BE2C (cell line): ENCODE results near the gene ETS2.

Source experiments
- DNase-seq: peaks from one replicate; pipeline ENCODE4 v3.0.0-alpha.2; 2020
- H3K27me3 ChIP-seq: fragments of 250-450 bp; sonication (Bioruptor Pico); 2 replicates; pipeline ENCODE4 v1.5.1; 2020; ENCODE audit warnings: mild to moderate bottlenecking
- H3K36me3 ChIP-seq: fragments of 250-450 bp; sonication (Bioruptor Pico); 2 replicates; pipeline ENCODE4 v1.5.1; 2020; ENCODE audit warnings: mild to moderate bottlenecking
- H3K4me1 ChIP-seq: fragments of 250-450 bp; sonication (Bioruptor Pico); 2 replicates; pipeline ENCODE4 v1.5.1; 2020
- H3K4me3 ChIP-seq: 2 replicates; pipeline ENCODE4 v1.5.1; 2011; ENCODE audit warnings: low read depth, low read length
- H3K9me3 ChIP-seq: fragments of 250-450 bp; sonication (Bioruptor Pico); 2 replicates; pipeline ENCODE4 v1.5.1; 2020
- CTCF ChIP-seq: IDR thresholded peaks from 2 replicates; pipeline ENCODE4 v1.5.1; 2012; ENCODE audit warnings: mild to moderate bottlenecking, low read depth, low read length

The ETS2 gene

GRCh38 chr21:38774586-38775285 is 31.0 kb upstream of the ETS2 start:
- no peak for TF ChIP-seq CTCF
- Histone ChIP-seq H3K27me3 (no peaks in the 10 kb centered on the region), H3K36me3 (no peaks in the 10 kb centered on the region), H3K4me1 (no peaks in the 10 kb centered on the region), H3K4me3 (no peak overlapping the region), H3K9me3 (no peaks in the 10 kb centered on the region)
- no peak for DNase-seq

- Histone ChIP-seq H3K4me1 (no peaks in the 10 kb centered on the region), H3K9me3 (no peaks in the 10 kb centered on the region), H3K27me3 (no peaks in the 10 kb centered on the region), H3K36me3 (no peaks in the 10 kb centered on the region), H3K4me3 (no peak overlapping the region)
- DNase-seq = no peak
- no peak for TF ChIP-seq CTCF
Measured at GRCh38 chr21:38775733-38776132, 30.0 kb upstream of the ETS2 start.

- Histone ChIP-seq H3K9me3 (peaks cover 5% of the 10 kb centered on the region; the same call in 1 of the 2 replicates), H3K4me3 (no peak overlapping the region), H3K27me3 (no peaks in the 10 kb centered on the region), H3K4me1 (no peaks in the 10 kb centered on the region), H3K36me3 (no peaks in the 10 kb centered on the region)
- no peak for TF ChIP-seq CTCF
- no peak for DNase-seq
Measured at GRCh38 chr21:38777015-38777414, 28.7 kb upstream of the ETS2 start.

- DNase-seq = no peak
- Histone ChIP-seq H3K4me1 (no peaks in the 10 kb centered on the region), H3K27me3 (no peaks in the 10 kb centered on the region), H3K4me3 (no peak overlapping the region), H3K36me3 (no peaks in the 10 kb centered on the region), H3K9me3 (peaks cover 5% of the 10 kb centered on the region; the same call in 1 of the 2 replicates)
- no peak for TF ChIP-seq CTCF
Measured at GRCh38 chr21:38777531-38777930, 28.2 kb upstream of the ETS2 start.

- TF ChIP-seq CTCF = no peak
- no peak overlapping the region for H3K4me3 ChIP-seq
- H3K27me3 ChIP-seq = no peaks in the 10 kb centered on the region
- no peak for DNase-seq
- H3K9me3 ChIP-seq = peaks cover 5% of the 10 kb centered on the region; the same call in 1 of the 2 replicates
- H3K4me1 ChIP-seq = no peaks in the 10 kb centered on the region
- no peaks in the 10 kb centered on the region for H3K36me3 ChIP-seq
Measured at GRCh38 chr21:38780879-38781278, 24.9 kb upstream of the ETS2 start.

GRCh38 chr21:38784458-38785266 is 21.1 kb upstream of the ETS2 start:
- DNase-seq = no peak
- peaks cover 6% of the 10 kb centered on the region for H3K4me1 ChIP-seq
- no peak overlapping the region for H3K4me3 ChIP-seq
- H3K36me3 ChIP-seq = no peaks in the 10 kb centered on the region
- H3K27me3 ChIP-seq = no peaks in the 10 kb centered on the region
- TF ChIP-seq CTCF = no peak
- H3K9me3 ChIP-seq = peaks cover 5% of the 10 kb centered on the region; the same call in 1 of the 2 replicates
